Measurements from ENCODE around the gene MSTN. TPM values are rescaled to one million over a fixed set of nuclear protein-coding genes. Genes with fewer than 3 reads are reported as not detected.
A peak's percentile ranks its signal among the peaks of the same experiment; 100 is the strongest.

Gene MSTN
- total RNA-seq, 1 donor from 2014 or later, result not detected

DNA sequence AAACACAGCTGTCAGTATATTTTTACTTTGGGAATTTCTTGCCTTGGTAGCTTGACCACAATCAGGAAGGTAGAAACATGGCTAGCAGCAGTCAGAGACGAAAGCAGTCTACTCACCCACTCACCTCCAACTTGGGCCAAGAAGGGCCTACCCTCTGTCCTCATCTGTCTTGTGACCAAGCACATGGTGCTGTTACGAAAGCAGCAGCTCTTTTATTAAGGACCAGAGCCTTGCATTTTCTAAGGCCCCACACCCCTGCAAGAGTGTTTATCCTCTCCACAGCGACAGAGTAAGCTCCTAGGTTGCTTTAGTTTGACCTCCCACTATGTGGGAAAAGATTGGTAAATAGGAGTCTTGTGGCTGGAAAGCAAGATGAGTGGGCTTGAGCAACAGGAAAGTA, 31.3 kb upstream of the MSTN start:
- Histone ChIP-seq H3K4me1 (ENCODE audit: insufficient read depth, low read length) (no peaks in the 10 kb centered on the region), H4K20me1 (ENCODE audit: insufficient read depth, low read length) (no peaks in the 10 kb centered on the region), H3K36me3 (ENCODE audit: insufficient read depth, low read length) (no peaks in the 10 kb centered on the region), H3K9me3 (ENCODE audit: insufficient read depth, low read depth, low read length) (no peaks in the 10 kb centered on the region), H3K27ac (ENCODE audit: low read depth, low read length) (no peak overlapping the region), H3K79me2 (ENCODE audit: insufficient read depth, low read length) (no peaks in the 10 kb centered on the region), H3K27me3 (ENCODE audit: insufficient read depth, low read length) (no peaks in the 10 kb centered on the region), H2AFZ (ENCODE audit: low read depth, low read length) (peak overlapping the region; percentile 13), H3K4me3 (ENCODE audit: insufficient read depth, low read depth, low read length) (no peak overlapping the region), H3K4me2 (ENCODE audit: low read length) (no peak overlapping the region), H3K9ac (ENCODE audit: low read length) (no peak overlapping the region)
- H3K9me3 Mint-ChIP-seq (ENCODE audit: unreplicated experiment), result peaks cover 3% of the 10 kb centered on the region
- H3K27me3 Mint-ChIP-seq (ENCODE audit: low read depth, unreplicated experiment), result peaks cover 3% of the 10 kb centered on the region
- FAIRE-seq, result no peak
- no peaks in the 10 kb centered on the region for H3K4me1 Mint-ChIP-seq (ENCODE audit: low read depth, unreplicated experiment)
- H3K4me3 Mint-ChIP-seq (ENCODE audit: unreplicated experiment), result no peak overlapping the region
- TF ChIP-seq CTCF (IDR thresholded peaks at IDR 0.05; ENCODE audit: insufficient read depth, low read depth, low read length) (no peak), EZH2 (IDR thresholded peaks at IDR 0.05; ENCODE audit: insufficient read depth, low read length) (no peak)
- peak; percentile 25 for DNase-seq (ENCODE audit: low read depth)
- peaks cover 2% of the 10 kb centered on the region for H3K36me3 Mint-ChIP-seq (ENCODE audit: low read depth, unreplicated experiment)
- no peak overlapping the region for H3K27ac Mint-ChIP-seq (ENCODE audit: unreplicated experiment)

DNA sequence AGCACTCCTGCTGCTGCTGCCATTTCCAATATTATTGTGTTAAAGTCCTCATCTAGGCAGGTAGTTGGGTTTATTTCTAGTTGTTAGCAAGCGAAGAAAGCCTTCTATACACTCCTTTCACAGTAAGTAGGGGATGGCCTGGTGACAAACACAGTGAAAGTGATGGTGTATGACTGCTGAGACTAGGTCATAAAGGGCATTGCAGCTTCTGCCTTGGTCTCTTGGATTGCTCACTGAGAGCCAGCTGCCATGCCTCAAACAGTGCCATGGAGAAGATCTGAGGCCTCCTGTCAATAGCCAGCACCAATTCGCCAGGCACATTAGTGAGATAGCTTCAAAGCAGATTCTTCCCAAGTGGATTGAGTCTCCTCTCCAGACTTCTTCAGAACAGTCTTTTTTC, 27.6 kb upstream of the MSTN start:
- H3K4me3 Mint-ChIP-seq (ENCODE audit: unreplicated experiment), result no peak overlapping the region
- no peak overlapping the region for H3K4me2 ChIP-seq (ENCODE audit: low read length)
- H3K27ac Mint-ChIP-seq (ENCODE audit: unreplicated experiment), result no peak overlapping the region
- no peaks in the 10 kb centered on the region for H3K36me3 Mint-ChIP-seq (ENCODE audit: low read depth, unreplicated experiment)
- no peak overlapping the region for H3K27ac ChIP-seq (ENCODE audit: low read depth, low read length)
- no peak overlapping the region for H3K9ac ChIP-seq (ENCODE audit: low read length)
- H3K27me3 ChIP-seq (ENCODE audit: insufficient read depth, low read length), result no peaks in the 10 kb centered on the region
- TF ChIP-seq CTCF (IDR thresholded peaks at IDR 0.05; ENCODE audit: insufficient read depth, low read depth, low read length) (no peak), EZH2 (IDR thresholded peaks at IDR 0.05; ENCODE audit: insufficient read depth, low read length) (no peak)
- no peaks in the 10 kb centered on the region for H3K4me1 ChIP-seq (ENCODE audit: insufficient read depth, low read length)
- no peaks in the 10 kb centered on the region for H3K36me3 ChIP-seq (ENCODE audit: insufficient read depth, low read length)
- FAIRE-seq, result no peak
- DNase-seq (ENCODE audit: low read depth), result no peak
- no peaks in the 10 kb centered on the region for H3K9me3 Mint-ChIP-seq (ENCODE audit: unreplicated experiment)
- H3K9me3 ChIP-seq (ENCODE audit: insufficient read depth, low read depth, low read length), result no peaks in the 10 kb centered on the region
- no peaks in the 10 kb centered on the region for H4K20me1 ChIP-seq (ENCODE audit: insufficient read depth, low read length)
- H3K4me1 Mint-ChIP-seq (ENCODE audit: low read depth, unreplicated experiment), result no peaks in the 10 kb centered on the region
- H3K27me3 Mint-ChIP-seq (ENCODE audit: low read depth, unreplicated experiment), result peaks cover 3% of the 10 kb centered on the region
- no peak overlapping the region for H3K4me3 ChIP-seq (ENCODE audit: insufficient read depth, low read depth, low read length)
- H2AFZ ChIP-seq (ENCODE audit: low read depth, low read length), result no peak overlapping the region
- H3K79me2 ChIP-seq (ENCODE audit: insufficient read depth, low read length), result no peaks in the 10 kb centered on the region

DNA sequence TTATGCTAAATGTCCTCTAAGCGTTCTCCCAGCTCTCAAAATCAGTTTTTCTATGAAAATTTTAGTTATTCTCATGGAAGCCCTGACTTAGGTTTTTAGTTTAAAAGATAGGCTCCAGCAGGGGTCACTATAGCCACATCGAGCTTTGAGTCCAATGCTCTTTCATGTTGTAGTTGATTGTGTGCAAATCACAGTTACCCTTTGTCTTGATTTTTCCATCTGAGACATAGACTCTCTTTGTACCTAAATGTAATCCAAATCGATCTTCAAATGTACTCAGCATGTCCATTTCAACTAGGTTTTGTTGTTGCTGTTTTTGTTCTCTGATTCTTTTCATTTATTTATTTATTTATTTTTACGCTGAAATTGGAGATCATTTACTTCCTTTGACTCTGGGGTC, 26.4 kb upstream of the MSTN start:
- Mint-ChIP-seq H3K4me3 (ENCODE audit: unreplicated experiment) (no peak overlapping the region), H3K9me3 (ENCODE audit: unreplicated experiment) (no peaks in the 10 kb centered on the region), H3K36me3 (ENCODE audit: low read depth, unreplicated experiment) (no peaks in the 10 kb centered on the region), H3K27me3 (ENCODE audit: low read depth, unreplicated experiment) (peaks cover 3% of the 10 kb centered on the region), H3K27ac (ENCODE audit: unreplicated experiment) (no peak overlapping the region), H3K4me1 (ENCODE audit: low read depth, unreplicated experiment) (no peaks in the 10 kb centered on the region)
- Histone ChIP-seq H3K4me2 (ENCODE audit: low read length) (no peak overlapping the region), H2AFZ (ENCODE audit: low read depth, low read length) (no peak overlapping the region), H3K4me1 (ENCODE audit: insufficient read depth, low read length) (no peaks in the 10 kb centered on the region), H3K9ac (ENCODE audit: low read length) (no peak overlapping the region), H3K27ac (ENCODE audit: low read depth, low read length) (no peak overlapping the region), H3K9me3 (ENCODE audit: insufficient read depth, low read depth, low read length) (no peaks in the 10 kb centered on the region), H3K36me3 (ENCODE audit: insufficient read depth, low read length) (no peaks in the 10 kb centered on the region), H4K20me1 (ENCODE audit: insufficient read depth, low read length) (no peaks in the 10 kb centered on the region), H3K79me2 (ENCODE audit: insufficient read depth, low read length) (no peaks in the 10 kb centered on the region), H3K27me3 (ENCODE audit: insufficient read depth, low read length) (no peaks in the 10 kb centered on the region), H3K4me3 (ENCODE audit: insufficient read depth, low read depth, low read length) (no peak overlapping the region)
- FAIRE-seq (peak; percentile 49), DNase-seq (ENCODE audit: low read depth) (peak; percentile 33)
- TF ChIP-seq EZH2 (IDR thresholded peaks at IDR 0.05; ENCODE audit: insufficient read depth, low read length) (no peak), CTCF (IDR thresholded peaks at IDR 0.05; ENCODE audit: insufficient read depth, low read depth, low read length) (peak; percentile 69)
